ENCODE measurements around the gene ITM2C.

ITM2C gene

GRCh38 chr2:230893841-230894781, 29.4 kb downstream of the ITM2C start:
- no peak overlapping the region for H3K27ac ChIP-seq (ENCODE audit: low read length, poor library complexity, severe bottlenecking)
- no peak overlapping the region for H3K18ac ChIP-seq (ENCODE audit: low read depth in 1 of 2, low read length in 2 of 2)
- H2BK12ac ChIP-seq (ENCODE audit: low read length in 2 of 2) = no peak overlapping the region
- H4K8ac ChIP-seq (ENCODE audit: low read length) = no peak overlapping the region
- H2BK120ac ChIP-seq (ENCODE audit: low read depth, low read length) = no peak overlapping the region
- no peak overlapping the region for H3K4me2 ChIP-seq (ENCODE audit: low read length, poor library complexity, severe bottlenecking)
- no peak overlapping the region for H3K4me3 ChIP-seq (ENCODE audit: insufficient read depth in 1 of 2, low read depth in 1 of 2, low read length in 2 of 2)
- peaks cover 5% of the 10 kb centered on the region for H3K4me1 ChIP-seq (ENCODE audit: control insufficient read depth, insufficient read depth, low read depth, low read length)
- H3K9me3 ChIP-seq (ENCODE audit: control insufficient read depth, low read length) = peaks cover 6% of the 10 kb centered on the region
- no peak overlapping the region for H2BK5ac ChIP-seq (ENCODE audit: low read depth, low read length, poor library complexity, severe bottlenecking)
- H3K36me3 ChIP-seq (ENCODE audit: control insufficient read depth in 1 of 2, insufficient read depth in 2 of 2, low read depth in 1 of 2, low read length in 2 of 2) = no peaks in the 10 kb centered on the region
- no peak overlapping the region for H4K91ac ChIP-seq (ENCODE audit: low read length)
- H2BK15ac ChIP-seq (ENCODE audit: low read depth, poor library complexity, severe bottlenecking) = no peak overlapping the region
- H2AFZ ChIP-seq (ENCODE audit: low read depth, low read length) = no peak overlapping the region
- no peak for DNase-seq
- peaks cover 38 to 90% of the 10 kb centered on the region in 2 experiments for H3K27me3 ChIP-seq (ENCODE audit: control insufficient read depth in 1 of 2, insufficient read depth in 1 of 2, low read length in 2 of 2)
- no peak overlapping the region for H3K14ac ChIP-seq (ENCODE audit: low read length in 2 of 2)
- 84% methylated on average over 17 of the region's 19 CpGs for WGBS
- no peak overlapping the region for H3K9ac ChIP-seq (ENCODE audit: low read length)
- H3K23ac ChIP-seq (ENCODE audit: low read length in 2 of 2) = no peak overlapping the region
- no peak overlapping the region for H3K4ac ChIP-seq (ENCODE audit: low read depth in 1 of 2, low read length in 2 of 2)
- H2AK5ac ChIP-seq (ENCODE audit: low read length, severe bottlenecking) = no peak overlapping the region
- H3K79me1 ChIP-seq (replicated peaks; ENCODE audit: low read length, poor library complexity, severe bottlenecking) = no peaks in the 10 kb centered on the region

DNA sequence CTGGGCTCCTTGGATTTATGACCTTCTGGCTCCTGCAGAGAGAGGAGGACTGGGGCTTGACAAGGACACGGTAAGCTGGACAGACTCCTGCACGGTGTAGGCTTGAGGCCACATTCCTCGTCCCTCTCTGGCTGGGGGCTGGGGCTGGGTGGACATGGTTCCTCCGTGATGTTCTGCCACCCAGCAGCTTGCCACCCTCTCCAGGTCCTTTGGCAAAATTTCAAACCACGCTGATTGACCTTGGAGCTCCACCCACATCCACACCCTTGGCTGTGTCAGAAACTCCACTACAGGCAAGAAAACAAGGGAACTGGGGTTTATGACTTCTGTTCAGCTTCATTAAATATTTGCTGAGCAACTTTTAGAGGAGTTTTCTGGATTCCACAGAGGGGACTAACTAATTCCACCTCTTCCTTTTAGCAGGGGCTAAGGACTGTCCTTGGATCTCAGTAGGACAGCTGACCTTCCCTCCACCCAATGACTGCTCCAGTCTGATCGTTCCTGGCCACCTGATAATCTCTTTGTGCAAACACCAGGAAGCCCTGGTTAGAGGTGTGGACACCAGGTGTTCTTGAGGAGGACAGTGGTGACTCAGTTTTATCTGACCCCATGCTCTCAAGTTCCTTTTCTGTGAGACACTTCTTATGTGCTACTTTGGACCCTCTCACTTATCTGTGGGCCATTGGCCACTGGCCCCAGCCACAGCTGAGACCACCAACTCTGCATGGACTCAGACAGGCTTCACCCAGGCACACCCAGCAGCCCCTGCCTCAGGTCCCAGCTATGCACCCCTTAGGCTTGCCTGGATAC, 31.0 kb downstream of the ITM2C start:
- Histone ChIP-seq H3K23ac (ENCODE audit: low read length in 2 of 2) (no peak overlapping the region), H3K27me3 (ENCODE audit: control insufficient read depth in 1 of 2, insufficient read depth in 1 of 2, low read length in 2 of 2) (peaks cover 55 to 90% of the 10 kb centered on the region in 2 experiments), H4K8ac (ENCODE audit: low read length) (no peak overlapping the region), H3K4me1 (ENCODE audit: control insufficient read depth, insufficient read depth, low read depth, low read length) (peaks cover 5% of the 10 kb centered on the region), H3K14ac (ENCODE audit: low read length in 2 of 2) (no peak overlapping the region), H2BK12ac (ENCODE audit: low read length in 2 of 2) (no peak overlapping the region), H3K4me2 (ENCODE audit: low read length, poor library complexity, severe bottlenecking) (no peak overlapping the region), H3K4ac (ENCODE audit: low read depth in 1 of 2, low read length in 2 of 2) (no peak overlapping the region), H3K36me3 (ENCODE audit: control insufficient read depth in 1 of 2, insufficient read depth in 2 of 2, low read depth in 1 of 2, low read length in 2 of 2) (no peaks in the 10 kb centered on the region), H2BK15ac (ENCODE audit: low read depth, poor library complexity, severe bottlenecking) (no peak overlapping the region), H3K18ac (ENCODE audit: low read depth in 1 of 2, low read length in 2 of 2) (no peak overlapping the region), H2BK5ac (ENCODE audit: low read depth, low read length, poor library complexity, severe bottlenecking) (no peak overlapping the region), H2BK120ac (ENCODE audit: low read depth, low read length) (no peak overlapping the region), H3K9me3 (ENCODE audit: control insufficient read depth, low read length) (peaks cover 6% of the 10 kb centered on the region), H3K4me3 (ENCODE audit: insufficient read depth in 1 of 2, low read depth in 1 of 2, low read length in 2 of 2) (no peak overlapping the region), H3K79me1 (replicated peaks; ENCODE audit: low read length, poor library complexity, severe bottlenecking) (no peaks in the 10 kb centered on the region), H2AK5ac (ENCODE audit: low read length, severe bottlenecking) (no peak overlapping the region), H3K9ac (ENCODE audit: low read length) (no peak overlapping the region), H4K91ac (ENCODE audit: low read length) (no peak overlapping the region), H3K27ac (ENCODE audit: low read length, poor library complexity, severe bottlenecking) (no peak overlapping the region), H2AFZ (ENCODE audit: low read depth, low read length) (no peak overlapping the region)
- DNase-seq = no peak
- 88% methylated on average over 6 of the region's 6 CpGs for WGBS

DNA sequence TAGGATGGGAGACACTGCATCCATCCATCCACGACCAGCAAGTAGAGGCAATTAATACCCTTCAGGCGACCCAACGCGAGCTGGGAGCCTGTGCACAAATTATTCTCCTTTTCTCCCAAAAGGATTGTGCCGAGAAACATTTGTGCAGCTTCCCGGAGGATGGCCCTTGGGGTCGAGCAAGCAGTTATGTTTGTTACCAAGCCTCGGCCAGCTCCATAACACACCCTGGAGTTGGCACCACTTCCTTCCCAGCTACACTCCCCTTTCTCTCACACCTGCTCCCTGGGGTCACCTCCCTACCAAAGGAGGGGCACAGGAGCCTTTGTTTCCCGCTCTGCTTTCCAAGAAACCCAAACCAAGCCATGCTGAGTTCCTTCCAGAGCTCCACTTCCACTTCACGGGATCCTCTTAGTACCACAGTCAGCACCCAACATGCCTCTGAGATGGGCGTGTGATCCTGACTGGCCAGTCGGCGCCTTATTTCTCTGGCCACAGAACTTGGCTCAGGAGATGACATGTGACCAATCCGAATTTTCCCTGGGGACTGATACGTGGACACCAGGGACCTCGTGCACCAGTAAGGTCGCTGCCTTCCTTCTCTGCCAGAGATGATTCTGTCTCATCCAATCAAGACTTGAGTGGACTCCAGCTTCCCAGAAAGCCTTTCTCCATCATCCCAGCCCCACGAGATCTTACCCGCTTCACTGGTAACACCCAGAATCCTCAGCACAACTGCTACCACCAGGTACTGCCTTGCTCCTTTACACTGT, 31.8 kb downstream of the ITM2C start:
- Histone ChIP-seq H2BK120ac (ENCODE audit: low read depth, low read length) (no peak overlapping the region), H3K23ac (ENCODE audit: low read length in 2 of 2) (no peak overlapping the region), H3K79me1 (replicated peaks; ENCODE audit: low read length, poor library complexity, severe bottlenecking) (no peaks in the 10 kb centered on the region), H3K9ac (ENCODE audit: low read length) (no peak overlapping the region), H3K4me2 (ENCODE audit: low read length, poor library complexity, severe bottlenecking) (no peak overlapping the region), H3K4ac (ENCODE audit: low read depth in 1 of 2, low read length in 2 of 2) (no peak overlapping the region), H3K27me3 (ENCODE audit: control insufficient read depth in 1 of 2, insufficient read depth in 1 of 2, low read length in 2 of 2) (peaks cover 63 to 90% of the 10 kb centered on the region in 2 experiments), H2BK5ac (ENCODE audit: low read depth, low read length, poor library complexity, severe bottlenecking) (no peak overlapping the region), H3K36me3 (ENCODE audit: control insufficient read depth in 1 of 2, insufficient read depth in 2 of 2, low read depth in 1 of 2, low read length in 2 of 2) (no peaks in the 10 kb centered on the region), H3K14ac (ENCODE audit: low read length in 2 of 2) (no peak overlapping the region), H2AFZ (ENCODE audit: low read depth, low read length) (no peak overlapping the region), H3K27ac (ENCODE audit: low read length, poor library complexity, severe bottlenecking) (no peak overlapping the region), H2AK5ac (ENCODE audit: low read length, severe bottlenecking) (no peak overlapping the region), H4K91ac (ENCODE audit: low read length) (no peak overlapping the region), H3K4me3 (ENCODE audit: insufficient read depth in 1 of 2, low read depth in 1 of 2, low read length in 2 of 2) (peak overlapping the region in 1 of 2 experiments; percentile 4), H3K18ac (ENCODE audit: low read depth in 1 of 2, low read length in 2 of 2) (no peak overlapping the region), H3K4me1 (ENCODE audit: control insufficient read depth, insufficient read depth, low read depth, low read length) (peaks cover 5% of the 10 kb centered on the region), H3K9me3 (ENCODE audit: control insufficient read depth, low read length) (peaks cover 6% of the 10 kb centered on the region), H2BK12ac (ENCODE audit: low read length in 2 of 2) (no peak overlapping the region), H2BK15ac (ENCODE audit: low read depth, poor library complexity, severe bottlenecking) (no peak overlapping the region), H4K8ac (ENCODE audit: low read length) (no peak overlapping the region)
- WGBS = 86% methylated on average over 17 of the region's 19 CpGs
- no peak for DNase-seq

Measured in mesenchymal stem cell (in vitro differentiated cells and primary cell).